Common myeloid progenitor, CD34-positive (primary cell): Measurements from ENCODE around the gene TEKT3.

Experiments used
- CTCF ChIA-PET: fragments of 350-600 bp; sonication (Branson Sonifier 250); formaldehyde crosslinking; loops from one replicate; lab custom pipeline; 2021; ENCODE audit warnings: antibody characterized with exemption; lab: Charles Lee
- POLR2A ChIA-PET: fragments of 350-600 bp; sonication (Branson Sonifier 250); formaldehyde crosslinking; loops from one replicate; lab custom pipeline; 2021; ENCODE audit warnings: antibody characterized with exemption; lab: Charles Lee
- DNase-seq, 3 donors: peaks; one replicate each; pipeline versions ENCODE4 v3.0.0 to v3.0.0-alpha.2; 2013
- H3K27ac ChIP-seq, 2 experiments: 1 replicate in 1 of 2; 2 replicates in 1 of 2; pipeline ENCODE4 v1.7.0; 2013; ENCODE audit warnings: inconsistent platforms in 2 of 2, low read length in 2 of 2, mild to moderate bottlenecking in 2 of 2, low read depth in 1 of 2, moderate library complexity in 1 of 2; ENCODE audit not compliant: severe bottlenecking in 2 of 2, insufficient read depth in 1 of 2, poor library complexity in 1 of 2
- H3K27me3 ChIP-seq, 5 experiments: replicated peaks in 2 of 5; 1 replicate in 3 of 5; 2 replicates in 2 of 5; pipeline versions ENCODE4 v1.6.1 to v1.7.0; 2013; ENCODE audit warnings: low read length in 4 of 5, mild to moderate bottlenecking in 2 of 5, moderate library complexity in 2 of 5, inconsistent platforms in 1 of 5; ENCODE audit not compliant: insufficient read depth in 5 of 5, control insufficient read depth in 4 of 5
- H3K36me3 ChIP-seq, 4 experiments: 1 replicate in 2 of 4; 2 replicates in 2 of 4; pipeline versions ENCODE4 v1.6.1 to v1.7.0; 2013; ENCODE audit warnings: low read length in 3 of 4, control low read depth in 1 of 4, mild to moderate bottlenecking in 1 of 4; ENCODE audit not compliant: control insufficient read depth in 4 of 4, insufficient read depth in 4 of 4
- H3K4me1 ChIP-seq, 4 experiments: 1 replicate in 3 of 4; 2 replicates in 1 of 4; pipeline versions ENCODE4 v1.6.1 to v1.7.1; 2013; ENCODE audit warnings: low read length in 3 of 4, mild to moderate bottlenecking in 3 of 4, control low read depth in 1 of 4, inconsistent platforms in 1 of 4, moderate library complexity in 1 of 4; ENCODE audit not compliant: control insufficient read depth in 4 of 4, insufficient read depth in 4 of 4; ENCODE audit errors: control extremely low read depth in 1 of 4
- H3K4me3 ChIP-seq, 7 experiments: 1 replicate in 4 of 7; 2 replicates in 3 of 7; pipeline versions ENCODE4 v1.5.1 to v1.7.0; 2013; ENCODE audit warnings: mild to moderate bottlenecking in 7 of 7, low read length in 6 of 7, moderate library complexity in 6 of 7, inconsistent platforms in 2 of 7, low read depth in 2 of 7, control low read depth in 1 of 7; ENCODE audit not compliant: insufficient read depth in 4 of 7, control insufficient read depth in 1 of 7; ENCODE audit errors: extremely low read depth in 1 of 7
- H3K9me3 ChIP-seq, 5 experiments: 1 replicate in 4 of 5; 2 replicates in 1 of 5; pipeline versions ENCODE4 v1.6.1 to v1.7.1; 2013; ENCODE audit warnings: low read length in 4 of 5, mild to moderate bottlenecking in 2 of 5, inconsistent platforms in 1 of 5, low read depth in 1 of 5, moderate library complexity in 1 of 5; ENCODE audit not compliant: control insufficient read depth in 4 of 5, insufficient read depth in 2 of 5; ENCODE audit errors: control extremely low read depth in 1 of 5
- WGBS: methylation state at CpG from one replicate; pipeline ENCODE4 v1.1.5; 2013; ENCODE audit not compliant: insufficient coverage; 5-methylcytosine and 5-hydroxymethylcytosine counted together

The TEKT3 gene

DNA sequence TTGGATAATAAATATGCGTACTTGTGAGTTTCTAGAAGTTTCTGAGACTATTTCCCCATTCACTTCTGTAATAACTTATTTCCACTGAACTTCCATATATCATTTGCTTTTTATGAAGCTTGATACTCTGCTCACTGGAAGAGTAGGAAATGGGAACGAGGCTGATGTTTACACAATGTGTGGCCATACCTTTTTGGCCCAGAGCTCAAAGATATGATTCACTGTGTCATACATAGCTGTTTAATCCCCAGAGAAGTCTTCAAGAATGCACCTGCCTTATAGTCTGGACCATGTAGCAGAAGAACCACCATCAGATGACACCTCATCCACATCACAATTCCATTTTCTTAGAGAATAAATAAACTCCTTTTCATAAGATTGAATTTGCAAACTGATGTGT is 40.3 kb upstream of the TEKT3 start:
- DNase-seq, result no peak
- Histone ChIP-seq H3K4me3 (no peak overlapping the region), H3K27me3 (peaks cover 0 to 8% (median 2%) of the 10 kb centered on the region in 5 experiments), H3K4me1 (no peaks in the 10 kb centered on the region), H3K27ac (no peak overlapping the region), H3K9me3 (peaks cover 0 to 1% (median 0%) of the 10 kb centered on the region in 5 experiments), H3K36me3 (no peaks in the 10 kb centered on the region)
- ChIA-PET POLR2A (no interaction called here), CTCF (interaction anchor here (1.5 kb wide), 1 partner anchor 10 kb away, joined by 3 read pairs; no protein-coding TSS in a partner anchor)
- WGBS, result no CpG with 5 or more reads among the region's 2 CpGs

GRCh38 chr17:15380446-15380845 is 39.0 kb upstream of the TEKT3 start:
- H3K4me1 ChIP-seq, result no peaks in the 10 kb centered on the region
- H3K4me3 ChIP-seq, result no peak overlapping the region
- POLR2A ChIA-PET, result no interaction called here
- DNase-seq, result no peak
- WGBS, result 100% methylated on average over 1 of the region's 4 CpGs
- CTCF ChIA-PET, result no interaction called here
- no peaks in the 10 kb centered on the region for H3K36me3 ChIP-seq
- peaks cover 0 to 8% (median 0%) of the 10 kb centered on the region in 5 experiments for H3K27me3 ChIP-seq
- H3K9me3 ChIP-seq, result peaks cover 0 to 1% (median 0%) of the 10 kb centered on the region in 5 experiments
- H3K27ac ChIP-seq, result no peak overlapping the region

DNA sequence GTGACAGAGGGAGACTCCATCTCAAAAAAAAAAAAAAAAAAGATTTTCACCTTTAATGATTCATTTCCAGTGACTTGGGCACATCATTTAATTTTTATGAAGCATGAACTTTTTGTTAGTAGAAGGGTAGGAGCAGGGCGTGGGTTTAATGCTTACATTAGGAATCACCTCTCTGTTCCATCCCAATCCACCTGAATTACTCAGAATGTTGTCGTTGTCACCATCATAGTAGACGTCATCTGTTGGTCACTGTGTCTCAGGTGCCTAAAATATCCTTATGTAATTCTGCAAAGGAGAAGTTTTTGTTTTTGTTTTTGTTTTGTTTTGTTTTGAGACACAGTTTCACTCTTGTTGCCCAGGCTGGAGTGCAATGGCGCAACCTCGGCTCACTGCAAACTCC is 38.3 kb upstream of the TEKT3 start:
- ChIA-PET CTCF (no interaction called here), POLR2A (no interaction called here)
- Histone ChIP-seq H3K9me3 (no peaks in the 10 kb centered on the region), H3K4me3 (no peak overlapping the region), H3K4me1 (no peaks in the 10 kb centered on the region), H3K27me3 (peaks cover 0 to 8% (median 0%) of the 10 kb centered on the region in 5 experiments), H3K36me3 (no peaks in the 10 kb centered on the region), H3K27ac (no peak overlapping the region)
- no peak for DNase-seq
- no CpG with 5 or more reads among the region's 5 CpGs for WGBS

- POLR2A ChIA-PET, result no interaction called here
- Histone ChIP-seq H3K9me3 (no peaks in the 10 kb centered on the region), H3K4me3 (no peak overlapping the region), H3K36me3 (no peaks in the 10 kb centered on the region), H3K27me3 (peaks cover 0 to 2% (median 0%) of the 10 kb centered on the region in 5 experiments), H3K27ac (no peak overlapping the region), H3K4me1 (no peaks in the 10 kb centered on the region)
- WGBS, result 100% methylated on average over 4 of the region's 4 CpGs
- CTCF ChIA-PET, result no interaction called here
- no peak for DNase-seq
Observed at GRCh38 chr17:15378243-15378642, 36.8 kb upstream of the TEKT3 start.

- Histone ChIP-seq H3K4me3 (no peak overlapping the region), H3K27ac (no peak overlapping the region), H3K36me3 (no peaks in the 10 kb centered on the region), H3K27me3 (peaks cover 0 to 2% (median 0%) of the 10 kb centered on the region in 5 experiments), H3K4me1 (no peaks in the 10 kb centered on the region), H3K9me3 (no peaks in the 10 kb centered on the region)
- ChIA-PET CTCF (no interaction called here), POLR2A (no interaction called here)
- no peak for DNase-seq
- WGBS, result 92% methylated on average over 6 of the region's 6 CpGs
Observed at GRCh38 chr17:15377616-15378015, 36.2 kb upstream of the TEKT3 start.

- Histone ChIP-seq H3K27ac (no peak overlapping the region), H3K27me3 (peaks cover 0 to 2% (median 0%) of the 10 kb centered on the region in 5 experiments), H3K4me1 (no peaks in the 10 kb centered on the region), H3K36me3 (no peaks in the 10 kb centered on the region), H3K9me3 (no peaks in the 10 kb centered on the region), H3K4me3 (no peak overlapping the region)
- POLR2A ChIA-PET, result no interaction called here
- WGBS, result 97% methylated on average over 4 of the region's 4 CpGs
- no peak for DNase-seq
- CTCF ChIA-PET, result no interaction called here
Observed at GRCh38 chr17:15377200-15377599, 35.8 kb upstream of the TEKT3 start.

DNA sequence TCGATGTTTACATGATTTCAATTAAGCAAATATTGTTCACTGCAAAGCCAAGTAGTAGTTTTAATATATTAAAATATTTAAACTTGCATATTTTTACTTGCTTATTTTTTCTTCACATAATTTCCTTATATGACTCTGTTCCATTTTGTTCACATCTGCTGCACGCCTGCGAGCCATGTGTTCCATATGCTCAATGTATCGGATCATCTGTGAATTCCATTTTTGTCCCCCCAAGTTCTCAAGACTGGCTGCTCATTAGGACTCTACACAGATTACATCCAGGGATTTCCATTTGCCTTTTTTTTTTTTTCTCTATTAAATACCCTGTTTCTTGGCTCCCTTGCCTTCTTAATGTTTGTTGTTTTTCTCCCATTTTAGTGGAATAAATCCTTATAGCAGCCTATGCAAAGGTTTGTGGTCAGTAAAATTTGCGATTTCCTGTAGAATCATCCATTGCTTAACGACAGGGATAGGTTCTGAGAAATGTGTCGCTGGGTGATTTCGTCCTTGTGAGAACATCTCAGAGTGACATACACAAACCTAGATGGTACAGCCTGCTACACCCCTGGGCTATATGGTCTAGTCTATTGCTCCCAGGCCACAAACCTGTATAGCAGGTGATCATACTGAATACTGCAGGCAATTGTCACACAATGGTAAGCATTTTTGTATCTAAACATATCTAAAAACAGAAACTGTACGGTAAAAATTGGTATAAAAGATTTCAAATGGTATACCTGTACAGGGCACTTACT is 30.2 kb upstream of the TEKT3 start:
- Histone ChIP-seq H3K27me3 (peaks cover 0 to 3% (median 2%) of the 10 kb centered on the region in 5 experiments), H3K9me3 (no peaks in the 10 kb centered on the region), H3K4me1 (no peaks in the 10 kb centered on the region), H3K27ac (no peak overlapping the region), H3K36me3 (no peaks in the 10 kb centered on the region), H3K4me3 (no peak overlapping the region)
- POLR2A ChIA-PET, result no interaction called here
- no peak for DNase-seq
- 96% methylated on average over 7 of the region's 9 CpGs for WGBS
- CTCF ChIA-PET, result no interaction called here
